ENCODE results near the gene PROX2. TPM values are rescaled to one million over a fixed set of nuclear protein-coding genes. Genes with fewer than 3 reads are reported as not detected.

Gene PROX2
- total RNA-seq, 1 donor from 2014 or later: not detected

DNA sequence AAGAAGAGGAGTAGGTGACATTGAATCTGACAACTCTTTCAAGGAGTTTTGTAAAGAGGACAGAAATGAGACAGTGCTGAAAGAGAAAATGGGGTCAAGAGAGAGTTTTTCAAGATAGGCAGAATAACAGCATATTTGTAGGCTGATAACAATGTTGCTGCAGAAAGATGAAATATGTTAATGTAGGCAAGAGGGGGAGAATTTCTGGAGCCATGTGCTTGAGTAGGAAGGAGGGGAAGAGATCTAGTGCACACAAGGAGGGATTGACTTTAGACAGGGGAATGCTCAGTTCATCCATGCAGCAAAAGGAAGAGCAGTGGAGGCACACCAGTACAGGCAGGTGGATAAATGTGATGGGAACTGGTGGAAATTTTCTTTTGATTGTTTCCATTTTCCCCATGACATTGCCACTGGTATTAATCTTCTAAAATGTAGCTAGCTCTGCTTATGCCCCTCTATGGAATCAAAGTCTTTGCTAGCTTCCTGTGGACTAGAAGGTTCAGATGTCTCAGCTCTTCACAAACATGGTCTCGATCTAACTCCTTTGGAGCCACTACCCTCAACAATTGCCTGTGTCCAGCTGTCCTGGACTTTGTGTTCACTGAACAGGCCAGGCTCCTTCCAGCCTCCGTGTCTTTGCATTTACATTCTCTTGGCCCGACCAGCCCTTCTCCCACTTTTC is 9.1 kb downstream of the PROX2 start:
- TF ChIP-seq, protein P1, sequence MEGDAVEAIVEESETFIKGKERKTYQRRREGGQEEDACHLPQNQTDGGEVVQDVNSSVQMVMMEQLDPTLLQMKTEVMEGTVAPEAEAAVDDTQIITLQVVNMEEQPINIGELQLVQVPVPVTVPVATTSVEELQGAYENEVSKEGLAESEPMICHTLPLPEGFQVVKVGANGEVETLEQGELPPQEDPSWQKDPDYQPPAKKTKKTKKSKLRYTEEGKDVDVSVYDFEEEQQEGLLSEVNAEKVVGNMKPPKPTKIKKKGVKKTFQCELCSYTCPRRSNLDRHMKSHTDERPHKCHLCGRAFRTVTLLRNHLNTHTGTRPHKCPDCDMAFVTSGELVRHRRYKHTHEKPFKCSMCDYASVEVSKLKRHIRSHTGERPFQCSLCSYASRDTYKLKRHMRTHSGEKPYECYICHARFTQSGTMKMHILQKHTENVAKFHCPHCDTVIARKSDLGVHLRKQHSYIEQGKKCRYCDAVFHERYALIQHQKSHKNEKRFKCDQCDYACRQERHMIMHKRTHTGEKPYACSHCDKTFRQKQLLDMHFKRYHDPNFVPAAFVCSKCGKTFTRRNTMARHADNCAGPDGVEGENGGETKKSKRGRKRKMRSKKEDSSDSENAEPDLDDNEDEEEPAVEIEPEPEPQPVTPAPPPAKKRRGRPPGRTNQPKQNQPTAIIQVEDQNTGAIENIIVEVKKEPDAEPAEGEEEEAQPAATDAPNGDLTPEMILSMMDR (IDR thresholded peaks at IDR 0.05; ENCODE audit: insufficient read depth, low read length, poor library complexity, severe bottlenecking): no peak
- H3K36me3 ChIP-seq (ENCODE audit: control insufficient read depth, insufficient read depth, low read length): no peaks in the 10 kb centered on the region
- no peak for DNase-seq (ENCODE audit: low read depth)
- peaks cover 2% of the 10 kb centered on the region for H3K27me3 ChIP-seq (ENCODE audit: control insufficient read depth, insufficient read depth, low read length)
- H3K4me3 ChIP-seq (ENCODE audit: low read depth, low read length): no peak overlapping the region

DNA sequence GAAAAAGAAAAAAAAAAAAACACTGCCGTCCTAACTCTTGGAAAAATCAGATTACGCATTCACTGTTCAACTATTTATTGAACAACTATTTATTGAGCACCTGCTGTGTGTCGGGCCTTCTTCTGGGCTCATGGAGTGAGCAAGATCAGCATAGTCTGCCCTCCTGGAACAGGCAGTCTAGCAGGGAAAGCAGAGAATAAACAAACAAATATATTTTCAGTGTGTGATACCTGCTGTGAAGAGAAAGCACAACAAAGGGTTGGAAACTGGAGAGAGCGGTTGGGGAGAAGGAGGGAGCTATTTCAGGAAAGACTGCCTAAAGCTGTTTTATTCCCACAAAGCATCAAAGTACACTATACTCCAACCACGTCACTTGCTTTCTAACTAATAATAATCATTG is 10.8 kb downstream of the PROX2 start:
- H3K27me3 ChIP-seq (ENCODE audit: control insufficient read depth, insufficient read depth, low read length): peaks cover 2% of the 10 kb centered on the region
- TF ChIP-seq, protein P1 (IDR thresholded peaks at IDR 0.05; ENCODE audit: insufficient read depth, low read length, poor library complexity, severe bottlenecking): no peak
- DNase-seq (ENCODE audit: low read depth): no peak
- H3K4me3 ChIP-seq (ENCODE audit: low read depth, low read length): no peak overlapping the region
- H3K36me3 ChIP-seq (ENCODE audit: control insufficient read depth, insufficient read depth, low read length): no peaks in the 10 kb centered on the region

DNA sequence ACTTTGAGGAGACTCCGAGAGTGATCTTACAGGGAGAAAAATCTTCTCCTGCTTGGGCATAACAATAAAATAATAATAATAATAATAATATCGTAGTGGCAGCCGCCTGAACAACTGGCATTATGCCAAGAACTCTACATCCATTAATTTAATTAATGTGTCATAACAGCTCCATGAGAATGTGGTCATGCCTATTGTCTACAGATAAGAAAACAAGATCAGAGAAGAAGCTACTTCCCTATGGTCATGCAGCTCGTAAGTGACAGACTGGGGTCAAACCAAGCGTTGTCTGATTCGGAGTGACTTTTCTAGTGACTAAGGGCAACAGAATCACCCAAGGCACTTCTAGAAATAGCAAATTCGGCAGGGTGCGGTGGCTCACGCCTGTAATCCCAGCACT is 11.7 kb downstream of the PROX2 start:
- H3K4me3 ChIP-seq (ENCODE audit: low read depth, low read length): no peak overlapping the region
- TF ChIP-seq, protein P1 (IDR thresholded peaks at IDR 0.05; ENCODE audit: insufficient read depth, low read length, poor library complexity, severe bottlenecking): no peak
- no peak for DNase-seq (ENCODE audit: low read depth)
- H3K36me3 ChIP-seq (ENCODE audit: control insufficient read depth, insufficient read depth, low read length): no peaks in the 10 kb centered on the region
- peaks cover 6% of the 10 kb centered on the region for H3K27me3 ChIP-seq (ENCODE audit: control insufficient read depth, insufficient read depth, low read length)

DNA sequence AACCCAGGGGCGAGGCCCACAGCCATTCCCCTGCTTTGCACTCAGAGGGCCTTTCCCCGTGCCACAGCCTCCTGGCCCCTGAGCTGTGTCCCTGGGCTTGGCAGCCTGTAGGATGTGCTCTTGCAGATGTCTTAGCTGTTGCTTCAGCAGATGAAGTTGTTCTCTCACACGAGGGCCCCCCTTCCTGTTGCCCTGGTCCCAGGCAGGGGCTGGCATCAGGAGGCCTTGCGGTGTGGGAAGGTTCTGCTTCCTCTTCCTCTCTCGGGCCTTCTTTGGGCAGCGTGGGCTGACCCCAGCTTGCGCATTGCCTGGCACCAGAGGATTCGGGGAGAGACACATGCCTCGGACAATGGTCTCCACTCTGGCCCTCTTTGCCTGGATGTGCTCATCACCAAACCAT is 12.7 kb downstream of the PROX2 start:
- Histone ChIP-seq H3K36me3 (ENCODE audit: control insufficient read depth, insufficient read depth, low read length) (no peaks in the 10 kb centered on the region), H3K27me3 (ENCODE audit: control insufficient read depth, insufficient read depth, low read length) (peaks cover 6% of the 10 kb centered on the region), H3K4me3 (ENCODE audit: low read depth, low read length) (no peak overlapping the region)
- DNase-seq (ENCODE audit: low read depth): no peak
- TF ChIP-seq, protein P1 (IDR thresholded peaks at IDR 0.05; ENCODE audit: insufficient read depth, low read length, poor library complexity, severe bottlenecking): no peak

DNA sequence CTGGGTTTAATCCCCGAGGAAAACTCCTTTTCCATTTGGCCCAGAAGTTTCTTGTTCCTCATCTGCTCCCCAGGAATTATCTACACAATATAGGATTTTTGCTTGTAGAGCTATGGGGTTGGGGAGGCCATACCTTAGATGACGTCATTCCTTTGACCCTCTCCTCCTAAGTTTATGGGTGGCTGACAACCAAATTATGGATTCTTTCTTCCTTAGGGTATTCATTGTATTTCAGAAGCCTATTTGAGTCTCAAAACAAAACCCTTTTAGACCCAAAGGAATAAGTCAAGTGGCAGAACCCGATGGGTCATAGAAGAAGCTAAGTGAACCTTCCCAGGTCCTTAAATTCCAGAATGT is 14.2 kb downstream of the PROX2 start:
- peaks cover 4% of the 10 kb centered on the region for H3K27me3 ChIP-seq (ENCODE audit: control insufficient read depth, insufficient read depth, low read length)
- TF ChIP-seq, protein P1 (IDR thresholded peaks at IDR 0.05; ENCODE audit: insufficient read depth, low read length, poor library complexity, severe bottlenecking): no peak
- no peaks in the 10 kb centered on the region for H3K36me3 ChIP-seq (ENCODE audit: control insufficient read depth, insufficient read depth, low read length)
- no peak for DNase-seq (ENCODE audit: low read depth)
- no peak overlapping the region for H3K4me3 ChIP-seq (ENCODE audit: low read depth, low read length)
